DMS53 (cell line): Measurements from ENCODE around the gene OSR1.

Experiments
- DNase-seq: peaks from one replicate; lab custom pipeline; 2025; lab: John Stamatoyannopoulos, UW

OSR1 gene

DNA sequence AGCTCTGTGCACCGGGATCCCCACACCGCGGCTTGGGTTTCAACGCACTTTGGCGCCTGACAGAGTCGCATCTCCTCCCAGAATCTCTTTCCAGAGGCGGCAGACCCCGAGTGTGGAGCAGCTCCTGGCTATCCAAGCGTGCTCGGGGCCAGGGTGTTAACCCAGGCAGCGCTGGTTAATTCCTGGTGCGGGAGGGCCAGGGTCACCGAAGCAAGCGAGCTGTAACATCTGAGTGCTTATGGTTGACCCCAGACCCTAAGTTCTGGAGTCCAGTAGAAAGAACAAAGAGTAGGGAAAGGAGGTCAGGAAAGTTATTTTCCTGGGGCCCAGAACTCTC, 566 bp upstream of the OSR1 start:
- no peak for DNase-seq

DNA sequence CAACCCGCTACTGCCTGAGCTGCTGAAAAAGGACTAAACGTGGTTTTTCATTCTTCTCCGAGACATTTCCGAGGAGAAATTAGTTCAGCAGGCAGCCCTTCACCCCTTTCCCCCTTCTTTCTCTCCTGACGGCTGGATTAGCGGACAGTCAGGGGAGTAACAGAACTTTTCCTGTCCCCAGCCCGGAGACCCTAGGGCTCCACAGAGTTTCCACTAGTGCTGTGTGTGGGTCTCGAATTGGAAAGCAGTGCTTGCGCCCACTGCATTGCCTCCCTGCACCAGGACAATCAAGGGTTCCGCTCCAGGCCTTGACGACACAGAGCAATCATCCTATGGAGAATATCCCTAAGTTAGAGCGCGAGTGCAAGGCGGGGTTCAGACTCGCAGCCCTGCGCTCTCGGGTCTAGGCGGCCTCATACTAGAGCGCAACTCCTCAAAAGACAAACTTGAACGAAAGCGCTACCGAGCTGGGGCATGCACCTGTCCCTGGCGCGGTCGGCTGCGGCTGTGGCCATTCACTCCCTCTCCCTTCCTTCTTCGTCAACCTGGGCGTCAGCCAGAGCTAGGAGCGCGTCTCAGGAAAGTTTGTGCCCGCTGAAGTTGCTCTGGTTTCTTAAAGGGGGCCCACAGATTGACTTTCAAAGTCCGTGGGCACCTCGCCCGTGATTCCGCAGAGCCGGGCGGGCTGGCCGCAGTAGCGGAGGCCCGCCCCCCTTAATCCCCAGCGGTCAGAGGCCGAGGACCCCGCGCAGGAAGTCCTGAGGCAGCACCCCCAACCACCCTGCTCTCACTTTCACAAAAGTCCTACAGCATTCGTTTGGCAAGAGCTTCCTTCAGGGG, 801 bp downstream of the OSR1 start:
- peak; percentile 48 for DNase-seq

DNA sequence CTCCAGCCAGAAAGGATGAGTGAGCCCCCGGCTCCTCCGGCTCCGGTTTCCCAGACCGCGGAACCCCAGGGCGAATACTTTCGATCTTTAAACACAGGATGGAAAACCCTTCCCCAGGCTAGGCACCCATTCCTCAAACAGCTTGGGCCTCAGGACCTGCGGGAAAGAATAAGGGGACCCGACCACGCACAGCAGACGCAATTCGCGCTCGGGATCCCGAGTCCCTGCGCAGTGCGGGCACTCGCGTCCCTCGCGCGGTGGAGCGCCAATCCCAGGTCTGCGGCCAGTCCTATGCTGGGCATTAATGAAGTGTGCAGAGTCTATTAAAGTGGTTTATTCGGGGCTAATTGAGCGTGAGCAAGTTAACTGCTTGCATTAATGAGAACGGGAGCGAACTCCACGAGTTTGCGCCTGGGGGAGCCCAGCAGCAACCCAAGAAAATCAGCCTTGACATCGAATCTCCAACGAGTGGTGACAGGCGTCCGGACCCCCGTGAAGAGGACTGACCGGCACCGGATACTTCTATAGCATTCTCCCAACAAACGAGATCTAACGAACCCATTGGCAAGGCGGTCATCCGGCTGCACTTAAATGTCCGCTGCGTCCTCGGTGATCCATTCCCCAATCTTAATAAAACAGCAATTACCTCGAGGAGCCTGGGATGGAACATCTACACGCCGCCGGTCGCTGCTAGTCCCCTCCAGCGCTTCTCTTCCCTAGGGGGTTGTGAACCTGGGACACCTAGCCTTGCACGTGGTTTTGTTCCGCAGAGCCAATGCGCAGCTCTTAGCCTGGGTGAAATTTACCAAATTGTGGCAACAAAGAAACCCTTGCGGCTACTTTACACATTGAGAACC, 1.6 kb downstream of the OSR1 start:
- no peak for DNase-seq

GRCh38 chr2:19355931-19356544, 2.4 kb downstream of the OSR1 start:
- no peak for DNase-seq

- DNase-seq: no peak
These were observed 3.0 kb downstream of the OSR1 start for GRCh38 chr2:19355416-19355821.

- no peak for DNase-seq
These were observed 3.4 kb downstream of the OSR1 start for GRCh38 chr2:19355014-19355405.

DNA sequence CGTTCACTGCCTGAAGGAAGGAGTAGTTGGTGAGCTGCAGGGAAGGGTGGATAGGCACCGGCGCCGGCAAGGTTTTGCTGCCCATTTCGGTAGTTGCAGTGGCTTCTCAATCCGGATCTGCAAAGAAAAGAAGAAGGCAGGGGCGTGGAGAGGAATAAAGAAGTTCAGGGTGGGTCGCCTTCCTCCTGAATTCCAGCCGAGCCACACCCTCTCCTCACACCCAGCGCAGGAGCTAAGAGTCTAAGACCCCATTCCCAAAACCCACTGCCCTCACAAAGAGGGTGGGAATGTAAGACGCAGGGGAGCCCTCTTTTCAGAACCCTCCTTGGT, 4.7 kb downstream of the OSR1 start:
- DNase-seq: no peak

DNA sequence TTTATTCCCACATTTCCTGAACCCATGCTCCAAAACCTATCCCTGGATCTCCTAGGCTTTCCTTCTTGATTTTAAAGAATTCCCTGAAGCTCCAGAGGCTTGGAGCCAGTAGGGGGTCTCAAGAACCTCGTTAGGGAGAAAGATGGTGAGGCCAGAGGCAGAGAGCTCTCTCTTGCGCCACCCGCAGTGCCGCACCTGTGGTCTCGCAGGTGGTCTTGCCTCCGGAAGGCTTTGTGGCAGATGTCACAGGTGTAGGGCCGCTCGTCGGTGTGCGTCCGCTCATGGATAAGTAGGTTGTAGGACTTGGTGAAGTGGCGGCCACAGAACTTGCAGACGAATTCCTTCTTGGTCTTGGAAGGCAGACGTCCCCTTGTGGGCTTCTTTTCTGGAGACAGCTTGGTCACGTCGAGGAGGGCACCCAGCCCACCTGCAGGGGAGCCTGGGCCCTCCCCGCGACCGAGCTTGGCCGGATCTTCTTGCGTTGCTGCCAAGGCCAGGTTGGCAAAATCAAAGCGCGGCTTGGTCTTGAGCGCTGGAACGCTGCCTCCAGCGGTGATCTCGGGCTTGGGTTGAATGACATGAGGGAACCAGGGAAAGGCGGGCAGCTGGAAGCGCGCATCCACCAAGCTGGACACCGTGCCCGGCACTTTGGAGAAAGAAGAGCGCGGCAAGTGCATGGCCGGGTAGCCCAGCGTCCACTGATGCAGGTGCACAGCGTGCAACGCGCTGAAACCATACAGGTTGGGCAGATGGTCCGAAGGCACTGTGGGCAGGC, 5.3 kb downstream of the OSR1 start:
- no peak for DNase-seq

- no peak for DNase-seq
These were observed 6.3 kb downstream of the OSR1 start for GRCh38 chr2:19351899-19352697.

DNA sequence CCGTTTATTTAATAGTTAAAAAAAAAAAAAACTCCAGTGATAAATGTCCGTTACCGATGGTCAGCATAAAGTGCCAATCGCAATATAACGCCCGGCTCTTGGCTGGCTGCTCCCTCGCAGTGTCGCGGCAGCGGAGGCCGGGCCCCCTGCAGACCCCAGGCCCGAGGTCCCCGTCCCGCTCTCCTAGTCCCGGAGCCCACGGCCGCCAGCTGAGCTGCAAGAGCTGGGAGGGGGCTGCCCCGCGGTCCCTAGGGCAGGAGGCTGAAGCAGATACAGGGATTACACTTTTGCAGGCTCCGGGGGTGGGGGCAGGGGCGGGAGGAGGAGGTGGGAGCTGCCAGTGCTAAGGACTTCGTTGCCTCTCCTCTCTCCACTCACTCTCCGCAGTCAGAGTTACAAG, 6.9 kb downstream of the OSR1 start:
- no peak for DNase-seq

GRCh38 chr2:19350678-19351401, 7.6 kb downstream of the OSR1 start:
- no peak for DNase-seq

DNA sequence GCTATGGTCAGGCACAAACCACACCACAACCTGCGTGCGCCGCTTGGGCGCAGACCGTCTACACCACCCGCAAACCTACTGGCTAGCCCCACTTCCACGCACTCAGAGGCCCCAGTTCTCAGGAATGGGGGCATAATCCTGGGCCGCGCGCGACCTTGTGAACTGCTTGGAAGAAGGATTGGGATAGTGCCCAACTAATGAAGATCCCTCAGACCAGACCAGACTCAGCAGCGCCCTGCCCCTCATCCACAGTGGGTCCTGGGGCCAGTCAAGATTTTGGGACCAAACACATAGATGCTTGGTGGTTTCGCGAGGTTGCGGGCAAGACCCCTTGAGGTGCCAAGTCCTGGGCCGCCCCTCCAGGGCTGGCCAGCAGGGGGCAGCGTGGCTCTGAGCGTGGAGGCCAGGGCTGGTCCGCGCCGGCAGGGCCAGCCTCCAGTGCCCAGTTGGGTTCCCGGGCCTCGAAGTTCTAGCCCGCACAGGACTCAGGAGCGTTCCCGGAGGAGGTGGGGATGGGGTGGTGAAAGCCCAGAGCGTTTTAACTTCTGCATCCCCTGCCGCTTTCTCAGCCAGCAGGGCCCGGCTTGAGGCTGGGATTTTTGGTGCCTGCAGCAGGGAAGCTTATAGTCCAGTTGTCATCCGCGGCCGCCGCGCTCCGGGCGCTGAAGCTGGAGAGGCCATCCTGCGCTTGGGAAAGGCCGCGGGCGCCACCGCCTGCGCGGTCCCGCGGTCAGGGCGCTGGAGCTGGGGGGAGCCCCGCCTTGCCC, 8.3 kb downstream of the OSR1 start:
- DNase-seq: peak; percentile 83

GRCh38 chr2:19348692-19349091, 9.7 kb downstream of the OSR1 start:
- peak; percentile 26 for DNase-seq

DNA sequence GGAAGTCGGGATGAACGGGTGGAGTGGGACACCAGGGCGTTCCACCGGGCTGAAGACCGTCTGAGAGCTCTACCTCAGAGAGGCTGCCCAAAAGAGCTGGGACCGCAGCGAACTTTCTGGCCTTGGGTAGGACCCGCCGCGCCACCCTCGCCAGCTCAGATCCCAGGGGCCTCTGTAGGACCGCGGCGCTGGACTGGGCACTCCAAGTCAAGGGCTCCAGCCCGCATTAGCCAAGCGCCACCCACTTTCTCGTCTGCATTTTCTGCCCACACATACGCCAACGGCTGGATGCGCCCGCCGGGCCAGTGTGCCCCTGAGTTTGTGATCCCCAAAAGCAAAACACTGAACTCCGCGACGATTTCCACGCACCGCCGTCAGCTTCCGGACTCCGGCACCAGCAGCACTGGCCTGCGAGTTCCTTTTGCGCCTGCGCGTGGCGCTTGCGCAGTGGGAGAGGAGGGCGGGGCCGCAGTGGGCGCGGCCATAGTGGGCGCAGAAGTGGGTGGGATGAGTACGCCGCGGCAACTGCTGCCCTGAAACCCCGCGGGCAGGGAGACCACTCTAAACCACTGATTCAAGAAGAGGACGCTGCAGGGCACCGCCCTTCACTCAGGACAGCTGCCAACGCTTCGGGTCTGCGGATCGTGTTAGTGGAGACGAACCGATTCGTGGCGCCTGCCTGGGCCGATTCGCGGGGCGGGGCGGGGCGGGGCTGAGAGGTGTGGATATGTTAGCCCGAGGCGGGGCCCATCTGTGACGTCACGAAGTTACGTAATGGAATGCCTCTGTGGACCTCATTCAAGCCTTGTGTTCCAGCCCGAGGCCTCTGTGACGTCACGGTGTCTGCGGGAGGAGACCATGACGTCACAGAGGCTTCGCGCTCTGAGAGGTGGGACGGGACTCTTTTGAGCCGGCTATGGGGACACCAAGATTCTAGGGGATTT, 10.5 kb downstream of the OSR1 start:
- peak; percentile 96 for DNase-seq

GRCh38 chr2:19346983-19347618, 11.3 kb downstream of the OSR1 start:
- no peak for DNase-seq

GRCh38 chr2:19337742-19338141, 20.7 kb downstream of the OSR1 start:
- DNase-seq: no peak

DNA sequence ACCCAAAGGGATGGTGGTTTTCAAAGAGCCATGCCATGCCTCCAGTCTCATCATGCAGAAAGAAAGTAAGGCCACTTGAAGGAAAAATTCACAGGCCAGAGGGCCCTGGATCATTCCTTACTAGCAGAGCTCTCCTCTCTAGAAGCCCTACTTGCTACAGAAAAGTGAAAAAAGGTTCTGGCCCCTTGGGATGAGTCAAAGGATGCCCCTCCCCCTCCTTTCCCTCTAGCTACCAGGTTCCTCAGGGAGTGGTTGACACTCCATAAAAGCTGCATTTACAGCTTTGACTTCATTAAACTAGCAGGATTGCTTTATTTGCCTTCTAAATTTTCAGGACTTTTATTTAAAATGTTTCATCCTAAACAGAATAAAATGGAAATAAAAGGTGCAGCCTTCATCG, 21.2 kb downstream of the OSR1 start:
- no peak for DNase-seq

DNA sequence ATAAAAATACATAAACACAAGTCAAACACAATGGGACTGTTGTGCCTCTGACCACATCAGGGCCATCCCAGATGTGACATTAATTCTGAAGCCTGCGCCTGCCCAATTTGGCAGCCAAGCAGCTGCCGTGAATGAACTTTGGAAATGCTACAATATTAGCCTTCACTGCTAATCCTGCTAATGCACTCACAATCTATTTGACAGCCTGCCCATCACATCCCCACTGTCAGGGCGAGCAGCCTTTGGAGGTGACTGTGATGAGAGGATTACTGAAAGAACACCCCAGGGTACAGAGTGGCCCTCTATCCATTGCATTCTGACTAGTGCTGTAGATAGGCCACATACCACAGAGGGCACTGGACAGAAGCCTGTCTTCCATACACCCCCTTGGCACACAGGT, 21.6 kb downstream of the OSR1 start:
- DNase-seq: no peak
